Lower leg skin (tissue), 3 donors: ENCODE data around the gene PPIB.

Experiments
- POLR2A ChIP-seq, 2 donors: fragments of 450-650 bp; IDR thresholded peaks; one replicate each; pipeline ENCODE4 v1.6.1; 2016 to 2017; ENCODE audit warnings: antibody characterized with exemption in 2 of 2, mild to moderate bottlenecking in 1 of 2, moderate library complexity in 1 of 2
- TF ChIP-seq, protein P1 (sequence below), 3 donors: fragments of 450-650 bp; IDR thresholded peaks; one replicate each; pipeline ENCODE4 v1.5.1; 2016; ENCODE audit warnings: antibody characterized with exemption in 3 of 3, mild to moderate bottlenecking in 3 of 3, moderate library complexity in 2 of 3

DNA sequence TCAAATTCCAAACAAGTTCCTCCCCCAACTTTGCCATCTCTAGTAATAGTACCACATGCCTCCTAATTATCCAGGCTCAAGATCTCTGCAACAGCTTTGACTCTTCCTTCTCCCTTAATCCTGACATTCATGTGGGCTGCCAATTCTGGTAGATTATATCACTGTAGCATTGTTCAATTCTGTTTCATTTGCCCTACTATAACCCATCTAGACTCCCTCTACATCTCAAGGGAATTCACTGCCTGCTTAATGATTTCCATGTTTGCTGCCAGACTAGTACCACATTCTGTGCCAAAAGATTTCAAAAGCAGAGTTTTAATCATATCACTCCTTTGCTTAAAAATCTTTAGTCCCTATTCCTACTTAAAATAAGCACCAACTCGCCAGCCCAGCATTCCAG is 34.6 kb upstream of the PPIB start:
- TF ChIP-seq, protein P1, sequence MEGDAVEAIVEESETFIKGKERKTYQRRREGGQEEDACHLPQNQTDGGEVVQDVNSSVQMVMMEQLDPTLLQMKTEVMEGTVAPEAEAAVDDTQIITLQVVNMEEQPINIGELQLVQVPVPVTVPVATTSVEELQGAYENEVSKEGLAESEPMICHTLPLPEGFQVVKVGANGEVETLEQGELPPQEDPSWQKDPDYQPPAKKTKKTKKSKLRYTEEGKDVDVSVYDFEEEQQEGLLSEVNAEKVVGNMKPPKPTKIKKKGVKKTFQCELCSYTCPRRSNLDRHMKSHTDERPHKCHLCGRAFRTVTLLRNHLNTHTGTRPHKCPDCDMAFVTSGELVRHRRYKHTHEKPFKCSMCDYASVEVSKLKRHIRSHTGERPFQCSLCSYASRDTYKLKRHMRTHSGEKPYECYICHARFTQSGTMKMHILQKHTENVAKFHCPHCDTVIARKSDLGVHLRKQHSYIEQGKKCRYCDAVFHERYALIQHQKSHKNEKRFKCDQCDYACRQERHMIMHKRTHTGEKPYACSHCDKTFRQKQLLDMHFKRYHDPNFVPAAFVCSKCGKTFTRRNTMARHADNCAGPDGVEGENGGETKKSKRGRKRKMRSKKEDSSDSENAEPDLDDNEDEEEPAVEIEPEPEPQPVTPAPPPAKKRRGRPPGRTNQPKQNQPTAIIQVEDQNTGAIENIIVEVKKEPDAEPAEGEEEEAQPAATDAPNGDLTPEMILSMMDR (IDR thresholded peaks at IDR 0.05) = no peak
- no peak for TF ChIP-seq POLR2A (IDR thresholded peaks at IDR 0.05)
